Activated CD8-positive, alpha-beta T cell treated with anti-CD3 and anti-CD28 coated beads for 36 hours (primary cell): Measurements from ENCODE around the gene CGNL1. TPM values are rescaled to one million over a fixed set of nuclear protein-coding genes. Genes with fewer than 3 reads are reported as not detected.

ENCODE experiments used
- ATAC-seq: fragments of 200-7000 bp; cut with Tn5 transposase; one replicate; pipeline ENCODE4 v1.10.0; 2021; ENCODE audit warnings: mild to moderate bottlenecking, moderate library complexity
- CTCF ChIA-PET: fragments of 350-600 bp; sonication (Branson Sonifier 250); formaldehyde crosslinking; loops from one replicate; lab custom pipeline; 2021; ENCODE audit warnings: antibody characterized with exemption; lab: Charles Lee
- POLR2A ChIA-PET: fragments of 350-600 bp; sonication (Branson Sonifier 250); formaldehyde crosslinking; loops from one replicate; lab custom pipeline; 2021; ENCODE audit warnings: antibody characterized with exemption; lab: Charles Lee
- DNase-seq: peaks from one replicate; pipeline ENCODE4 v3.0.0-alpha.2; 2020
- H3K27ac Mint-ChIP-seq: one replicate; pipeline ENCODE4 v1.8.0; 2021; ENCODE audit warnings: mild to moderate bottlenecking, mixed read lengths
- H3K27me3 Mint-ChIP-seq: one replicate; pipeline ENCODE4 v1.8.0; 2021; ENCODE audit warnings: mixed read lengths
- H3K36me3 Mint-ChIP-seq: one replicate; pipeline ENCODE4 v1.8.0; 2021; ENCODE audit warnings: low read depth, mixed read lengths
- H3K4me1 Mint-ChIP-seq: one replicate; pipeline ENCODE4 v1.8.0; 2021; ENCODE audit warnings: low read depth, mixed read lengths
- H3K4me3 Mint-ChIP-seq: one replicate; pipeline ENCODE4 v1.8.0; 2021; ENCODE audit warnings: mild to moderate bottlenecking, moderate library complexity, mixed read lengths
- H3K9me3 Mint-ChIP-seq: one replicate; pipeline ENCODE4 v1.8.0; 2021; ENCODE audit warnings: mixed read lengths
- intact Hi-C: fragments of 100-400 bp; cut with micrococcal nuclease; formaldehyde crosslinking; loops from one replicate; pipeline ENCODE4 v1.10.0; 2022
- total RNA-seq, 2 experiments: library from RNA; stranded (reverse); gene quantifications; one replicate each; pipeline ENCODE4 v1.2.3, GENCODE V29; 2021
- TF ChIP-seq, protein P1 (sequence below): fragments of 200-600 bp; IDR thresholded peaks from one replicate; pipeline ENCODE4 v1.8.0; 2022; ENCODE audit warnings: antibody characterized with exemption, mild to moderate bottlenecking

Gene CGNL1
- total RNA-seq, 2 experiments from 2014 or later = not detected

DNA sequence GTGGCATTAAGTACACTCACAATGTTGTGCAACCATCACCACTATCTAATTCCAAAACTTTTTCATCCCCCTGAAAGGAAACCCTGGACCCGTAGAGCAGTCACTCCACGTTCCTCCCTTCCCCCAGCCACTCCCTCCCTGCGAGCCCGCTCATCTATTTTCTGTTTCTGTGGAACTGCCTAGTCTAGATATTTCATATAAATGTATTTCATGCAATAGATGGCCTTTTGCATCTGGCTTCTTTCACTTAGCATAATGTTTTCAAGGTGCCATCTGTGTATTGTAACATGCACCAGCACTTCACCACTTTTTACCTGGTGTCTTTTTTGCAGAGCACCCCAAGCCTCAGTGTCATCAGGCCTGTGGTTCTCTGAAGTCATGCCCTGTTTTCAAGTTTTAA, 10.7 kb downstream of the CGNL1 start:
- ChIA-PET POLR2A (no interaction called here), CTCF (no interaction called here)
- DNase-seq (no peak), ATAC-seq (no peak)
- Mint-ChIP-seq H3K27ac (no peak overlapping the region), H3K4me3 (no peak overlapping the region), H3K4me1 (no peaks in the 10 kb centered on the region), H3K9me3 (no peaks in the 10 kb centered on the region), H3K36me3 (no peaks in the 10 kb centered on the region), H3K27me3 (no peaks in the 10 kb centered on the region)
- intact Hi-C loops = no loop called here
- TF ChIP-seq, protein P1, sequence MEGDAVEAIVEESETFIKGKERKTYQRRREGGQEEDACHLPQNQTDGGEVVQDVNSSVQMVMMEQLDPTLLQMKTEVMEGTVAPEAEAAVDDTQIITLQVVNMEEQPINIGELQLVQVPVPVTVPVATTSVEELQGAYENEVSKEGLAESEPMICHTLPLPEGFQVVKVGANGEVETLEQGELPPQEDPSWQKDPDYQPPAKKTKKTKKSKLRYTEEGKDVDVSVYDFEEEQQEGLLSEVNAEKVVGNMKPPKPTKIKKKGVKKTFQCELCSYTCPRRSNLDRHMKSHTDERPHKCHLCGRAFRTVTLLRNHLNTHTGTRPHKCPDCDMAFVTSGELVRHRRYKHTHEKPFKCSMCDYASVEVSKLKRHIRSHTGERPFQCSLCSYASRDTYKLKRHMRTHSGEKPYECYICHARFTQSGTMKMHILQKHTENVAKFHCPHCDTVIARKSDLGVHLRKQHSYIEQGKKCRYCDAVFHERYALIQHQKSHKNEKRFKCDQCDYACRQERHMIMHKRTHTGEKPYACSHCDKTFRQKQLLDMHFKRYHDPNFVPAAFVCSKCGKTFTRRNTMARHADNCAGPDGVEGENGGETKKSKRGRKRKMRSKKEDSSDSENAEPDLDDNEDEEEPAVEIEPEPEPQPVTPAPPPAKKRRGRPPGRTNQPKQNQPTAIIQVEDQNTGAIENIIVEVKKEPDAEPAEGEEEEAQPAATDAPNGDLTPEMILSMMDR = no peak

DNA sequence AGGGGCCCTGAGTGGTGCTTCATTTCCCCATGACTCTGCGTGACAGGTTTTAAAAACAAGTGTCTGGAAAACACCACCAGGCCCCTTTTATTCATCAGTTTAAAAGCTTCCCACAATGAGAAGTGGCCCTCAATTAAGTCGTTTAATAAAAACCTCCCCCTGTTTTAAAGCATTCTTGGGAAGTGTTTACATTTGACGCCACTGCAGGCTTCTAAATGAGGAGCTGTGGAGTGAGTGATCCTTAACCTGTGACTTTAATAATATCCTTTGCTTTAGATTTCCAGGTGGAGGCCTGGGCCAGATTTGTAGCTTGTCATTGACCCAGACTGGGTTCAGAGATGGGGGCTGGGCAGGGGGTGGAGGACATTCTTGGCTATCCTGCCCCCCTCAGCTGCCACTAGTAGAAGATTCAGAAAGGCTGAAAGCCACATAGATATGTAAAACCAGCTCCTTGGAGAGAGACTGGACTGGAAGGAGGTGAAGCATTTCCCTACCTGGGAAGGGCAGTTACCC, 11.3 kb downstream of the CGNL1 start:
- ChIA-PET CTCF (no interaction called here), POLR2A (no interaction called here)
- TF ChIP-seq, protein P1 = no peak
- Mint-ChIP-seq H3K4me1 (no peaks in the 10 kb centered on the region), H3K36me3 (no peaks in the 10 kb centered on the region), H3K9me3 (no peaks in the 10 kb centered on the region), H3K27ac (no peak overlapping the region), H3K27me3 (no peaks in the 10 kb centered on the region), H3K4me3 (no peak overlapping the region)
- intact Hi-C loops = no loop called here
- DNase-seq (no peak), ATAC-seq (no peak)

DNA sequence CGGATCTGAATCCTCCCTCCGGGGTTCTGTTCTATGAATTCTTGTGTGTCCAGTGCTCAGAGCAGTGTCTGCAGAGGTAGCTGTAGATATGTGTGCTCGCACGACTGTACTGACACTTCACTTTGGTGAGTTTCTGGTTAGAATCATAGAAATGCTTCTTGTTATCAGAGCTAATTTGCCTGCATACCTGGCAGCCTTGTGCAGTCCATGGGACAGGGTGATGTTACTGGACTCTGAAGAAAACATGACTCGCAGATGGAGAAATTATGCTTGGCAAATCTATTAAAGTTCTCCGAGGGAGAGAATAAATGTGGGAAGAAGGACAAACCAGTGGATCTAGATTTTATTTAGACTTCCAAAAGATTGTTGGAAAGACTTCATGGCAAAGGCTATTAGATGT, 12.2 kb downstream of the CGNL1 start:
- intact Hi-C loops = no loop called here
- no peaks in the 10 kb centered on the region for H3K36me3 Mint-ChIP-seq
- H3K27ac Mint-ChIP-seq = no peak overlapping the region
- no peak overlapping the region for H3K4me3 Mint-ChIP-seq
- no peaks in the 10 kb centered on the region for H3K4me1 Mint-ChIP-seq
- ATAC-seq = no peak
- ChIA-PET POLR2A (no interaction called here), CTCF (no interaction called here)
- no peaks in the 10 kb centered on the region for H3K9me3 Mint-ChIP-seq
- DNase-seq = no peak
- no peaks in the 10 kb centered on the region for H3K27me3 Mint-ChIP-seq
- TF ChIP-seq, protein P1 = no peak

DNA sequence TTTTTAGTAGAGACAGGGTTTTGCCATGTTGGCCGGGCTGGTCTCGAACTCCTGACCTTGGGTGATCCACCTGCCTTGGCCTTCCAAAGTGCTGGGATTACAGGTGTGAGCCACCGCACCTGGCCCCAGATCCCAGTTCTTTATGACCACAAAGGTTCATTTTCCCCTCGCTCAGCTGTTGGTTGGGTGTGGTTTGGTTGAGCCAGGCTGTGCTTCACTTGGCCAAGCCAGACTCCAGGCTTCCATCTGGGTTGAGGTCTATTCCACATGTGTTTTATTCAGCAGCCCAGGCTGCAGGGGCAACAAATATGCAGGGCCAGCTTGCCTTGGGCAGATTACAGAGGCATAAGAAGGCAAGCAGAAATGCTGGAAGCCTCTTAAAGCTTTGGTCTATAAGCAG, 13.7 kb downstream of the CGNL1 start:
- Mint-ChIP-seq H3K9me3 (no peaks in the 10 kb centered on the region), H3K36me3 (no peaks in the 10 kb centered on the region), H3K27ac (no peak overlapping the region), H3K27me3 (no peaks in the 10 kb centered on the region), H3K4me1 (no peaks in the 10 kb centered on the region), H3K4me3 (no peak overlapping the region)
- TF ChIP-seq, protein P1 = no peak
- intact Hi-C loops = no loop called here
- no peak for DNase-seq
- no peak for ATAC-seq
- POLR2A ChIA-PET = no interaction called here
- CTCF ChIA-PET = interaction anchor here (0.9 kb wide), 1 partner anchor 252 kb away, joined by 3 read pairs; no protein-coding TSS in a partner anchor

- Mint-ChIP-seq H3K4me1 (no peaks in the 10 kb centered on the region), H3K9me3 (no peaks in the 10 kb centered on the region), H3K4me3 (no peak overlapping the region), H3K27ac (no peak overlapping the region), H3K27me3 (no peaks in the 10 kb centered on the region), H3K36me3 (no peaks in the 10 kb centered on the region)
- ATAC-seq = no peak
- ChIA-PET CTCF (interaction anchor here (0.9 kb wide), 1 partner anchor 251 kb away, joined by 3 read pairs; no protein-coding TSS in a partner anchor), POLR2A (no interaction called here)
- TF ChIP-seq, protein P1 = no peak
- no peak for DNase-seq
- intact Hi-C loops = no loop called here
Observed at GRCh38 chr15:57390583-57390982, 14.3 kb downstream of the CGNL1 start.
